ENCODE results near the gene TAF8. TPM values are rescaled to one million over a fixed set of nuclear protein-coding genes. Genes with fewer than 3 reads are reported as not detected.

TAF8 gene
- total RNA-seq, 2 experiments from 2014 or later: 30.1 to 34.7 TPM

DNA sequence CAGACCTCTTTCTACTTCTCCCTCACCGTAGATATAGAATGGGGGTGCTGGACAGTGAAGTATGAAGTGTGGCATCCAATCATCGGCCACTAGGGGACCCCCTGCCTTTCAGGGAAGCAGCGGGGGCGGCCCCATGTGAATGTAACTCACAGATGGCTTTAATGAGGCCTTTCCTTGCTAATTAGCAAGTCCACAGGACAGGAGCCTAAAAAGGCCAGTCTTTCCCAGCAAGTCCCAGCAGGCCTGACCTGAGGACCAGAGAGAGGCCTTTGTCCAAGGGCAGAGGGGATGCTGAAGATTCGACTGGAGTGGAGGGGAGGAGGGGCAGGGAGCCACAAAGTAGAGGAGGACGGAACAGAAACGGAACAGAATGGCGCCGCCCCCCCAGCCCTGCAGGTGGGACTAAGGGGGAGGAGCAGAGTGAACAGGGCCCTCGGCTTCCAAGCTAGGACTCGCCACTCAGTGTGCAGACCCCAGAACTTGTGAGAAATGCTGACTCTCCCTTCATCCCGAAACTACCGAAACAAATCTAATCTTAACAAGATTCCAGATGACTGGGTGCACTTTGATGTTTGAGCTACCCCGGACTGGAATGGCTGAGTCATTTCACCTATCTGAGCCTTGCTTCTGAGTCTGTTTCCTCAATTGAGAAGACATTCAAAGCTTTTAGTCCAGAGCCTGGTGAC, 86.3 kb downstream of the TAF8 start:
- Mint-ChIP-seq H3K27ac (no peak overlapping the region), H3K4me1 (ENCODE audit: low read depth) (peaks cover 6% of the 10 kb centered on the region), H3K36me3 (ENCODE audit: low read depth) (no peaks in the 10 kb centered on the region), H3K27me3 (peaks cover 24% of the 10 kb centered on the region), H3K4me3 (no peak overlapping the region), H3K9me3 (no peaks in the 10 kb centered on the region)
- peak in 2 of 14 experiments; percentile 11 to 14 for DNase-seq
- ChIA-PET POLR2A (no interaction called here), CTCF (no interaction called here)
- H3K27me3 ChIP-seq (ENCODE audit: control insufficient read depth in 1 of 2, insufficient read depth in 2 of 2, low read length in 2 of 2): peaks cover 8 to 12% of the 10 kb centered on the region in 2 experiments
- H3K4me1 ChIP-seq (ENCODE audit: insufficient read depth, low read length): peaks cover 4% of the 10 kb centered on the region
- ATAC-seq (ENCODE audit: poor library complexity): no peak
- H3K27ac ChIP-seq (ENCODE audit: low read depth in 1 of 2, low read length in 2 of 2): no peak overlapping the region
- H3K4me3 ChIP-seq (ENCODE audit: low read length): no peak overlapping the region
- H3K9me3 ChIP-seq (ENCODE audit: control insufficient read depth in 1 of 2, insufficient read depth in 1 of 2, low read length in 2 of 2): peaks cover 0 to 2% of the 10 kb centered on the region in 2 experiments
- H3K36me3 ChIP-seq (ENCODE audit: insufficient read depth, low read length): no peaks in the 10 kb centered on the region
- TF ChIP-seq, protein P1, sequence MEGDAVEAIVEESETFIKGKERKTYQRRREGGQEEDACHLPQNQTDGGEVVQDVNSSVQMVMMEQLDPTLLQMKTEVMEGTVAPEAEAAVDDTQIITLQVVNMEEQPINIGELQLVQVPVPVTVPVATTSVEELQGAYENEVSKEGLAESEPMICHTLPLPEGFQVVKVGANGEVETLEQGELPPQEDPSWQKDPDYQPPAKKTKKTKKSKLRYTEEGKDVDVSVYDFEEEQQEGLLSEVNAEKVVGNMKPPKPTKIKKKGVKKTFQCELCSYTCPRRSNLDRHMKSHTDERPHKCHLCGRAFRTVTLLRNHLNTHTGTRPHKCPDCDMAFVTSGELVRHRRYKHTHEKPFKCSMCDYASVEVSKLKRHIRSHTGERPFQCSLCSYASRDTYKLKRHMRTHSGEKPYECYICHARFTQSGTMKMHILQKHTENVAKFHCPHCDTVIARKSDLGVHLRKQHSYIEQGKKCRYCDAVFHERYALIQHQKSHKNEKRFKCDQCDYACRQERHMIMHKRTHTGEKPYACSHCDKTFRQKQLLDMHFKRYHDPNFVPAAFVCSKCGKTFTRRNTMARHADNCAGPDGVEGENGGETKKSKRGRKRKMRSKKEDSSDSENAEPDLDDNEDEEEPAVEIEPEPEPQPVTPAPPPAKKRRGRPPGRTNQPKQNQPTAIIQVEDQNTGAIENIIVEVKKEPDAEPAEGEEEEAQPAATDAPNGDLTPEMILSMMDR (IDR thresholded peaks at IDR 0.05): no peak
- intact Hi-C loops (cut with DNase I, micrococcal nuclease): no loop called here

Other genes starting within 250 kb of the TAF8 start
- 1 to 10 TPM; 1.3 TPM for gene USP49, start 155.1 kb upstream of the TAF8 start, total RNA-seq
- gene MED20, start 129.4 kb upstream of the TAF8 start, total RNA-seq: 1 to 10 TPM; 1.3 to 1.6 TPM
- gene BYSL, start 129.0 kb upstream of the TAF8 start, total RNA-seq: 1 to 10 TPM; 1.2 to 1.6 TPM
- 100 to 1,000 TPM; 247 to 248 TPM for gene CCND3, start 108.7 kb upstream of the TAF8 start, total RNA-seq
- gene C6orf132, start 92.1 kb downstream of the TAF8 start, total RNA-seq: not detected
- not detected for gene GUCA1A, start 122.8 kb downstream of the TAF8 start, total RNA-seq
- gene GUCA1B, start 144.4 kb downstream of the TAF8 start, total RNA-seq: 1 to 10 TPM; 2.3 to 2.4 TPM
- gene MRPS10, start 167.3 kb downstream of the TAF8 start, total RNA-seq: 10 to 100 TPM; 17.1 to 18.4 TPM